ENCODE measurements around the gene NEDD4. TPM values are rescaled to one million over a fixed set of nuclear protein-coding genes. Genes with fewer than 3 reads are reported as not detected.
A peak's percentile ranks its signal among the peaks of the same experiment; 100 is the strongest.
"Not testable (repeated sequence)": the region's sequence is repeated elsewhere in the genome, so short reads cannot be mapped to it uniquely, and the experiment has no call there.

The NEDD4 gene
- total RNA-seq, 2 donors from 2014 or later, result 7.2 to 10.0 TPM

- TF ChIP-seq CTCF (IDR thresholded peaks at IDR 0.05), result no peak
- peaks cover 4% of the 10 kb centered on the region for H3K36me3 ChIP-seq
Observed at GRCh38 chr15:55827955-55828354, 165.5 kb downstream of the NEDD4 start.

GRCh38 chr15:55827204-55827603 is 166.2 kb downstream of the NEDD4 start:
- Histone ChIP-seq H3K4me3 (no peak overlapping the region), H3K27me3 (no peaks in the 10 kb centered on the region), H3K36me3 (no peaks in the 10 kb centered on the region), H3K27ac (no peak overlapping the region), H3K9me3 (no peaks in the 10 kb centered on the region), H3K4me1 (peaks cover 0 to 4% of the 10 kb centered on the region in 2 donors)
- TF ChIP-seq CTCF (IDR thresholded peaks at IDR 0.05), result no peak
- no peak for DNase-seq (ENCODE audit: low spot score)

More at GRCh38 chr15:55827955-55828354, 165.5 kb downstream of the NEDD4 start:
- no peak for DNase-seq (ENCODE audit: low spot score)
- Histone ChIP-seq H3K9me3 (no peaks in the 10 kb centered on the region), H3K4me3 (no peak overlapping the region), H3K27me3 (no peaks in the 10 kb centered on the region), H3K4me1 (peaks cover 0 to 4% of the 10 kb centered on the region in 2 donors), H3K27ac (no peak overlapping the region)

- H3K36me3 ChIP-seq, result no peaks in the 10 kb centered on the region
- no peaks in the 10 kb centered on the region for H3K27me3 ChIP-seq
- TF ChIP-seq CTCF (IDR thresholded peaks at IDR 0.05), result no peak
- H3K4me3 ChIP-seq, result no peak overlapping the region
- H3K4me1 ChIP-seq, result peaks cover 0 to 4% of the 10 kb centered on the region in 2 donors
- DNase-seq (ENCODE audit: low spot score), result no peak
- no peak overlapping the region for H3K27ac ChIP-seq
- H3K9me3 ChIP-seq, result no peaks in the 10 kb centered on the region
Observed at GRCh38 chr15:55824857-55825613, 168.4 kb downstream of the NEDD4 start.

GRCh38 chr15:55823699-55824340 is 169.6 kb downstream of the NEDD4 start:
- H3K36me3 ChIP-seq, result no peaks in the 10 kb centered on the region
- DNase-seq (ENCODE audit: low spot score), result no peak
- H3K4me3 ChIP-seq, result no peak overlapping the region
- no peaks in the 10 kb centered on the region for H3K27me3 ChIP-seq
- no peak for TF ChIP-seq CTCF (IDR thresholded peaks at IDR 0.05)
- H3K4me1 ChIP-seq, result peaks cover 0 to 4% of the 10 kb centered on the region in 2 donors
- no peaks in the 10 kb centered on the region for H3K9me3 ChIP-seq
- H3K27ac ChIP-seq, result peak overlapping the region in 1 of 2 donors; percentile 3

GRCh38 chr15:55823191-55823670 is 170.2 kb downstream of the NEDD4 start:
- Histone ChIP-seq H3K4me3 (no peak overlapping the region), H3K4me1 (peaks cover 0 to 4% of the 10 kb centered on the region in 2 donors), H3K36me3 (no peaks in the 10 kb centered on the region), H3K27me3 (no peaks in the 10 kb centered on the region), H3K9me3 (no peaks in the 10 kb centered on the region), H3K27ac (peak overlapping the region in 1 of 2 donors; percentile 3)
- DNase-seq (ENCODE audit: low spot score), result no peak
- no peak for TF ChIP-seq CTCF (IDR thresholded peaks at IDR 0.05)

GRCh38 chr15:55821740-55822139 is 171.7 kb downstream of the NEDD4 start:
- not testable (repeated sequence) for H3K27ac ChIP-seq; H3K4me1 ChIP-seq; H3K27me3 ChIP-seq; H3K4me3 ChIP-seq; H3K9me3 ChIP-seq; DNase-seq (ENCODE audit: low spot score); H3K36me3 ChIP-seq
